ENCODE results near the gene FLNC.
A peak's percentile ranks its signal among the peaks of the same experiment; 100 is the strongest.

FLNC gene

GRCh38 chr7:128844777-128845311 lies 14.6 kb downstream of the FLNC start:
- no peak for DNase-seq (ENCODE audit: low read depth)

DNA sequence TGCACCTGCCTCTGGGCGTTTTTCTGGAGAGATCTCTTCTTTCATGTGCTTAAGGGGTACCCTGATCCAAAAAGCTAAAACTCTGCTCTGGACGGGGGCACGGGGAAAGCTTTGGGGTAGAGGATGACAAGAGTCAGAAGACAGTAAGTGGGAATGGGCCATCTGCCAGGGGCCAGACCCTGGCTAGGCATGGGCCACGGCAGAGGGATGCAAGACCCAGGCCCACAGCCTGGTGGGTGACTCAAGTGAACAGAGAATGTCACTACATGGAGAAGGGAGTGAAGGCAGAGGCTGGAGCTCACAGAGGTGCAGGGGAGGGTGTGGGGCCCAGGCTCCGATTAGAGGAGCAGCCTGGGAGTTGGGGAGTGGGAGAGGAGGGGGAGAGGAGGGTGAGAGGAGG lies 15.3 kb downstream of the FLNC start:
- no peak for DNase-seq (ENCODE audit: low read depth)

DNA sequence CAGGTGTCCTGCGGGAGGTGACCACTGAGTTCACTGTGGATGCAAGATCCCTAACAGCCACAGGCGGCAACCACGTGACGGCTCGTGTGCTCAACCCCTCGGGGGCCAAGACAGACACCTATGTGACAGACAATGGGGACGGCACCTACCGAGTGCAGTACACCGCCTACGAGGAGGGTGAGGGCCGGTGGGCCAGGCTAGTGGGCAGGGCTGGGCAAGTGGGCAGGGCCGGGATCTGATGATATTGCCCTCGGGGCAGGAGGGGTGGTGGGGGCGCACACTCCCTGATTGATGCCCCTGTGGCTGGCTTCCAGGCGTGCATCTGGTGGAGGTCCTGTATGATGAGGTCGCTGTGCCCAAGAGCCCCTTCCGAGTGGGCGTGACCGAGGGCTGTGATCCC lies 15.8 kb downstream of the FLNC start:
- DNase-seq (ENCODE audit: low read depth): no peak

- no peak for DNase-seq (ENCODE audit: low read depth)
Observed at GRCh38 chr7:128846781-128847444, 16.7 kb downstream of the FLNC start.

DNA sequence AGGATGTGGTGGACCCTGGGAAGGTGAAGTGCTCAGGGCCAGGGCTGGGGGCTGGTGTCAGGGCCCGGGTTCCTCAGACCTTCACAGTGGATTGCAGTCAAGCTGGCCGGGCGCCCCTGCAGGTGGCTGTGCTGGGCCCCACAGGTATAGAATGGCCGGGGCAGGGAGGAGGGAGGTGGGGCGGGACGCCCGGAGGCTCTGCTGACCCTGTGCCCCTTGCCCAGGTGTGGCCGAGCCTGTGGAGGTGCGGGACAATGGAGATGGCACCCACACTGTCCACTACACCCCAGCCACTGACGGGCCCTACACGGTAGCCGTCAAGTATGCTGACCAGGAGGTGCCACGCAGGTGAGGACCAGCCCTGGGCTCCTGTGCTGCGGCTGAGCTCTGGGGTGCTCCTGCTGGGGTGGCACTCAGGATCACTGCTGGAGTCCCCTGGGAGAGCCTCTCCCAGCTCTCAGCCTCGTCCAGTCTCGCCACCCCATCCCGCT lies 17.6 kb downstream of the FLNC start:
- no peak for DNase-seq (ENCODE audit: low read depth)

GRCh38 chr7:128848289-128849155 lies 18.3 kb downstream of the FLNC start:
- DNase-seq (ENCODE audit: low read depth): no peak

- no peak for DNase-seq (ENCODE audit: low read depth)
Observed at GRCh38 chr7:128849156-128849515, 18.9 kb downstream of the FLNC start.

GRCh38 chr7:128849804-128850490 lies 19.7 kb downstream of the FLNC start:
- DNase-seq (ENCODE audit: low read depth): no peak

- DNase-seq (ENCODE audit: low read depth): no peak
Observed at GRCh38 chr7:128852537-128853254, 22.5 kb downstream of the FLNC start.

DNA sequence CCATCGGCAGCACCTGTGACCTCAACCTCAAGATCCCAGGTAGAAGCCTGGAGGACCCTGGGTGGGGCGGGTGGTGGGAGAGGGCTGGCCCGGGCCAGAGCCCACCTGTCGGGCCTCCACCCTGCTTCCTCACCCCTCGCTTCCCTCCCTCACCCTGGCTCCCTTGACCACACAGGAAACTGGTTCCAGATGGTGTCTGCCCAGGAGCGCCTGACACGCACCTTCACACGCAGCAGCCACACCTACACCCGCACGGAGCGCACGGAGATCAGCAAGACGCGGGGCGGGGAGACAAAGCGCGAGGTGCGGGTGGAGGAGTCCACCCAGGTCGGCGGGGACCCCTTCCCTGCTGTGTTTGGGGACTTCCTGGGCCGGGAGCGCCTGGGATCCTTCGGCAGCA lies 23.6 kb downstream of the FLNC start:
- no peak for DNase-seq (ENCODE audit: low read depth)

DNA sequence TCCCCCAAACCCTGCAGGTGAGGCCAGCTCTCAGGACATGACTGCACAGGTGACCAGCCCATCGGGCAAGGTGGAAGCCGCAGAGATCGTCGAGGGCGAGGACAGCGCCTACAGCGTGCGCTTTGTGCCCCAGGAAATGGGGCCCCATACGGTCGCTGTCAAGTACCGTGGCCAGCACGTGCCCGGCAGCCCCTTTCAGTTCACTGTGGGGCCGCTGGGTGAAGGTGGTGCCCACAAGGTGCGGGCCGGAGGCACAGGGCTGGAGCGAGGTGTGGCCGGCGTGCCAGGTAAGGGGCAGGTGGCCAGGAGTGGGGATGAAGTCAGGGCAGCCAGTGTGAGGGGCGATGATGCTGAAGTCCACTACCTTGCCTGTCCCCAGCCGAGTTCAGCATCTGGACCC lies 24.2 kb downstream of the FLNC start:
- DNase-seq (ENCODE audit: low read depth): no peak

- no peak for DNase-seq (ENCODE audit: low read depth)
Observed at GRCh38 chr7:128855559-128855958, 25.4 kb downstream of the FLNC start.

GRCh38 chr7:128856001-128856718 lies 26.0 kb downstream of the FLNC start:
- DNase-seq (ENCODE audit: low read depth): no peak

GRCh38 chr7:128858380-128859231 lies 28.4 kb downstream of the FLNC start:
- no peak for DNase-seq (ENCODE audit: low read depth)

- DNase-seq (ENCODE audit: low read depth): no peak
Observed at GRCh38 chr7:128859232-128860157, 29.3 kb downstream of the FLNC start.

DNA sequence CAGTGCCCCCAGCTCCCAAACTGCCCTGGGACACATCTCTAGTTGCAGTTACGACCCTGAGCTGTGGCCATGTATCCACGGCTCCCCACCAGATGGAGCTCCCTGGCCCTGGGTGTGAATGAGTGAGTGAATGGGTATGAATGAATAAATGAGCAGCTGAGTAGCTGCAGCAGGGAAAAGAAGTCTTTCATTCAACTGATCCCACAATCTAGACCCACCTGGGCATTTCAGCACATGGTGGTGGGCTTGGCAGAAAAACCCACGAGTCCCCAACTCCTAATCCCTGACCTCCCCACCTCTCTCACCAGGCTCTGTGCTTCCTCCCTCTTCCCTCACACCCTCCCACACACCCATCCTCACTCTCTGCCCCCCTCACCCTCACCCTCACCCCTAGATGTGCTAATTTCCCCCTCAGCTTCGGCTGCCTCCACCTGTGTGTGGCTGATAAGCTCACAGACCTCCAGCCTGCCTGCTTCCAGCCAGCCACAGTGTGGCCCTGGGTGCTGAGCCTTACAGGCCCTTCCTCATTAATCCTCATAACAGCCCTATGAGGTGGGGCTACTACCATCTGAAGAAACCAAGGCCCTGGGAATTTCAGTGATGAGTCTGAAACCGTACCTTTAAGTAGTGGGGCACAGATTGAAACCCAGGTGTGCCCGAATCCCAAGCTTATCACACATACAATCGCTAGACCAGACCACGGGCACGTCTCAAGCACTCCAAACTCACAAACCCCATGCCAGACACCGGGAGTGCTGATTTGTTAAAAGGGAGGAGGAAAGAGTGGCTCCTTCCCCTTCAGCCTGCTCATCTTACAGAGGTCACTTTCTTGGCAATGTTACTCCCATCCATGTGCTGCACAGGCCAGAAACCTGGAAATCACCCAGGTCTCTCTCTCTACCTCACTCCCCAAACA lies 30.2 kb downstream of the FLNC start:
- peak; percentile 68 for DNase-seq (ENCODE audit: low read depth)

DNA sequence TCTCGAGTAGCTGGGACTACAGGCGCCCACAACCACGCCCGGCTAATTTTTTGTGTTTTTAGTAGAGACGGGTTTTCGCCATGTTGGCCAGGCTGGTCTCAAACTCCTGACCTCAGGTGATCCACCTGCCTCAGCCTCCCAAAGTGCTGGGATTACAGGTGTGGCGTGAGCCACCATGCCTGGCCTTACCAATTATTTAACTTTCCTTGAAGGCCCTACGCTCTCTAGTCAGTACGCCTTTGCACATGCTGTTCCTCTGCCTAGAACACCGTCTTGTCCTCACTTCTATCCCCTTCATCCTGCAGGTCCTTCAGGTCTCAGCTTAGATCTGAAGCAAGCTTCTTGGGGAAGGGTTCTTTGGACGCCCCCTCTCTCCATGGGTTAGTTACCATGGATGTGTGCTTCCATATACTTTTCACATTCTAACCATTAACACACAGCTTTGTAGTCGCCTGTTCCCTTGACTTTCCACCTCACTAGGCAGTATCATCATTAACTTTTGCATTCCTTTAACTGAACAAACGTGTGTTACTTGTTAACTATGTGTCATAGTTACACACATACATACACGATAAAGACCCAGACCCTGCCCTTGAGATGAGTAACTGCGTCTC lies 31.9 kb downstream of the FLNC start:
- no peak for DNase-seq (ENCODE audit: low read depth)
